GM10248 (cell line): ENCODE measurements around the gene VENTX.

Source experiments
- CTCF ChIA-PET: fragments of 300-600 bp; sonication (Branson Sonifier 250); formaldehyde crosslinking; extraction: SDS; loops from one replicate; lab custom pipeline; 2021; ENCODE audit warnings: antibody characterized with exemption; lab: Yijun Ruan, JAX
- POLR2A ChIA-PET: fragments of 350-650 bp; sonication (Branson Sonifier 250); formaldehyde crosslinking; extraction: SDS; loops from one replicate; lab custom pipeline; 2020; ENCODE audit warnings: antibody characterized with exemption; lab: Yijun Ruan, JAX
- DNase-seq: peaks from one replicate; pipeline ENCODE4 v3.0.0; 2012; ENCODE audit errors: extremely low spot score
- TF ChIP-seq, protein P1 (sequence below): IDR thresholded peaks from 2 replicates; pipeline ENCODE4 v1.5.1; 2012; ENCODE audit warnings: mild to moderate bottlenecking, low read depth; ENCODE audit errors: extremely low read depth, missing control alignments, control extremely low read depth

Gene VENTX

GRCh38 chr10:133235932-133236331, 1.7 kb upstream of the VENTX start:
- DNase-seq: no peak
- TF ChIP-seq, protein P1, sequence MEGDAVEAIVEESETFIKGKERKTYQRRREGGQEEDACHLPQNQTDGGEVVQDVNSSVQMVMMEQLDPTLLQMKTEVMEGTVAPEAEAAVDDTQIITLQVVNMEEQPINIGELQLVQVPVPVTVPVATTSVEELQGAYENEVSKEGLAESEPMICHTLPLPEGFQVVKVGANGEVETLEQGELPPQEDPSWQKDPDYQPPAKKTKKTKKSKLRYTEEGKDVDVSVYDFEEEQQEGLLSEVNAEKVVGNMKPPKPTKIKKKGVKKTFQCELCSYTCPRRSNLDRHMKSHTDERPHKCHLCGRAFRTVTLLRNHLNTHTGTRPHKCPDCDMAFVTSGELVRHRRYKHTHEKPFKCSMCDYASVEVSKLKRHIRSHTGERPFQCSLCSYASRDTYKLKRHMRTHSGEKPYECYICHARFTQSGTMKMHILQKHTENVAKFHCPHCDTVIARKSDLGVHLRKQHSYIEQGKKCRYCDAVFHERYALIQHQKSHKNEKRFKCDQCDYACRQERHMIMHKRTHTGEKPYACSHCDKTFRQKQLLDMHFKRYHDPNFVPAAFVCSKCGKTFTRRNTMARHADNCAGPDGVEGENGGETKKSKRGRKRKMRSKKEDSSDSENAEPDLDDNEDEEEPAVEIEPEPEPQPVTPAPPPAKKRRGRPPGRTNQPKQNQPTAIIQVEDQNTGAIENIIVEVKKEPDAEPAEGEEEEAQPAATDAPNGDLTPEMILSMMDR: no peak
- ChIA-PET CTCF (no interaction called here), POLR2A (no interaction called here)

GRCh38 chr10:133236401-133237240, 1.0 kb upstream of the VENTX start:
- ChIA-PET POLR2A (no interaction called here), CTCF (no interaction called here)
- TF ChIP-seq, protein P1: no peak
- DNase-seq: no peak

DNA sequence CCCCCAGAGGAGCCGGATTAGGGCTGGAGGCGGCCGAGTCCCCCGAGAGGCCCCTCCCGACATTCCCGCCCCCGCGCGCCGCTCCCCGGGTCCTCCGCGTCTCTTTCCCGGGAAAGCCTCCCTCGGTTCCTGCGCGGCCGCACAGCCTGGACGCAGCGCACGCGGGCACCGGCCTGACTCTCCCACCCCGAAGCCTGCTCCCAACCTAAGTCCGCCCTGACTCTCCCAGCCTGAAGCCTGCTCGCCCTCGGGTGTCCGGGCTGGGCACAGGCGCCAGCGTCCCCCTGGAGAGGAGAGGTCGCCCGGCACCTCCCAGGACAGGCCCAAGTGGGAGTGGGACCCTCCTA, 441 bp upstream of the VENTX start:
- ChIA-PET CTCF (no interaction called here), POLR2A (no interaction called here)
- TF ChIP-seq, protein P1: no peak
- DNase-seq: no peak

- ChIA-PET POLR2A (no interaction called here), CTCF (no interaction called here)
- DNase-seq: no peak
- TF ChIP-seq, protein P1: no peak
These were observed 780 bp downstream of the VENTX start for GRCh38 chr10:133238466-133238804.

DNA sequence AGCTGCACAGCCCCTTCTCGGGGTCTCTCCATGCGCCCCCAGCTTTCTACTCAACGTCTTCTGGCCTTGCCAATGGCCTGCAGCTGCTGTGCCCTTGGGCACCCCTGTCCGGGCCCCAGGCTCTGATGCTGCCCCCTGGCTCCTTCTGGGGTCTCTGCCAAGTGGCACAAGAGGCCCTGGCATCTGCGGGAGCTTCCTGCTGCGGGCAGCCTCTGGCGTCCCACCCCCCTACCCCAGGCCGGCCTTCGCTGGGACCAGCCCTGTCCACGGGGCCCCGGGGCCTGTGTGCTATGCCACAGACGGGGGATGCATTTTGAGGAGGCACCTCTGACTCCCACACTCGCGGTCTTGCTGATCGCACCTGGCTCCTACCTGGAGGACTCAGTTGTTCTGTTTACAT, 2.3 kb downstream of the VENTX start:
- CTCF ChIA-PET: no interaction called here
- TF ChIP-seq, protein P1: no peak
- POLR2A ChIA-PET: no interaction called here
- no peak for DNase-seq

GRCh38 chr10:133241501-133242205, 4.0 kb downstream of the VENTX start:
- CTCF ChIA-PET: interaction anchor here (1.0 kb wide), 1 partner anchor 96 kb away, joined by 3 read pairs; no protein-coding TSS in a partner anchor
- peak; percentile 67 for DNase-seq

More at GRCh38 chr10:133241501-133242205, 4.0 kb downstream of the VENTX start:
- POLR2A ChIA-PET: no interaction called here
- TF ChIP-seq, protein P1: no peak
